ENCODE results near the gene CDH22.

CDH22 gene

DNA sequence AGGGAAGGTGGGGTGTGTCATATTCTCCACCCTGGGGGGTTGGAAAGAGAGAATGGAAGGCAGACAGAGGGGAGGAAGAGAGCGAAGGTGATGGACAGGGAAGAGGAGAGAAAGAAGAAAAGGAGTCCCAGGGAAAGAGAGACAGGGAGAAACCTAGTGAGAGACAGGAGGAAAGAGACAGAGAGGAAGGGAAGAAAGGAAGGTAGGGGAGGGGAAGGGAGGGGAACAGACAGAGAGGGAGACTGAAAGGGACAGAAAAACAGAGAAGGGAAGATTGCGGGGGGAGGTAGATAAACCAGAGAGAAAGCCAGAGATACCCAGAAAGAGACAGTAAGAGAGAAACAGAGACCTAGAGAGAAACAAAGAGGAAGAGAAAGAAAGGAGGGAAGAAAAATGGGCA is 88.4 kb downstream of the CDH22 start:
- no peak overlapping the region for H3K27ac ChIP-seq
- TF ChIP-seq, protein P1, sequence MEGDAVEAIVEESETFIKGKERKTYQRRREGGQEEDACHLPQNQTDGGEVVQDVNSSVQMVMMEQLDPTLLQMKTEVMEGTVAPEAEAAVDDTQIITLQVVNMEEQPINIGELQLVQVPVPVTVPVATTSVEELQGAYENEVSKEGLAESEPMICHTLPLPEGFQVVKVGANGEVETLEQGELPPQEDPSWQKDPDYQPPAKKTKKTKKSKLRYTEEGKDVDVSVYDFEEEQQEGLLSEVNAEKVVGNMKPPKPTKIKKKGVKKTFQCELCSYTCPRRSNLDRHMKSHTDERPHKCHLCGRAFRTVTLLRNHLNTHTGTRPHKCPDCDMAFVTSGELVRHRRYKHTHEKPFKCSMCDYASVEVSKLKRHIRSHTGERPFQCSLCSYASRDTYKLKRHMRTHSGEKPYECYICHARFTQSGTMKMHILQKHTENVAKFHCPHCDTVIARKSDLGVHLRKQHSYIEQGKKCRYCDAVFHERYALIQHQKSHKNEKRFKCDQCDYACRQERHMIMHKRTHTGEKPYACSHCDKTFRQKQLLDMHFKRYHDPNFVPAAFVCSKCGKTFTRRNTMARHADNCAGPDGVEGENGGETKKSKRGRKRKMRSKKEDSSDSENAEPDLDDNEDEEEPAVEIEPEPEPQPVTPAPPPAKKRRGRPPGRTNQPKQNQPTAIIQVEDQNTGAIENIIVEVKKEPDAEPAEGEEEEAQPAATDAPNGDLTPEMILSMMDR (conservative IDR thresholded peaks at IDR 0.05) = no peak
- no peak for TF ChIP-seq ZFX (IDR thresholded peaks at IDR 0.05)

DNA sequence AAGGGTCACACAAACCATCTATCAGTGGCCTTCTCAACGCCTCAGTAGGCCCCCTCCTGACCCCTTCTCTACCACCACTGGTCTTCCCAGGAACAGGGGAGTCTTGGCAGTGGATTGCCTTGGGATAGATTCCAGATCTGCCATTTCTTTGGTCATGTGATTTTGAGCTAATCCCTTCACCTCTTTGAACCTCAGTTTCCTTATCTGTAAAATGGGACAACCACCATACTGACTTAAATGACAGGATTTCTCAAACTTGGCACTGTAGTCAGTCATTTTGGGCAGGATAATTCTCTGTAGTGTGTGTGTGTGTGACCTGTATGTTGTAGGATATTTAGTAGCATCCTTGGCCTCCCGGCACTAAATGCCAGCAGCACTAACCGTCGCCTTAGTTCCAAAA is 89.1 kb downstream of the CDH22 start:
- H3K27ac ChIP-seq = no peak overlapping the region
- TF ChIP-seq, protein P1 (conservative IDR thresholded peaks at IDR 0.05) = no peak
- no peak for TF ChIP-seq ZFX (IDR thresholded peaks at IDR 0.05)

DNA sequence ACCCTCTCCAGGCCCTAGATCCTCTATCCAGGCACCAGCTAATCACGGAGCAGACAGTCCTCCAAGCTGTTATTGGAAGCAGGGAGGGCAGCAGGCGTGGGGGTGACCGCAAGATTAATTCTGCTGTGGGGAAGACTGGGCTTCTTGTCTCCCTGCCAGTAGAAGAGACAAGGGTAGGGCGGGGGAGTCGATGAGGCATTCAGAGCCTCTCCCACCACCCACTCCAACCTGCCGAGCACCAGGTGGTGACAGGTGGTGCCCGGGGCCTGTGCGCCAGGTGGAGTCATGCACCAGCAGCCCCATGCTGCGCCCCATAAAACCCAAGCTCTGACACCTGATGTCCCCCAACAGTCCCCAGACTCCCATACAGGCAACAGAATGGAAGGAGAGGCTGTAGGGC is 89.6 kb downstream of the CDH22 start:
- no peak for TF ChIP-seq ZFX (IDR thresholded peaks at IDR 0.05)
- TF ChIP-seq, protein P1 (conservative IDR thresholded peaks at IDR 0.05) = no peak

DNA sequence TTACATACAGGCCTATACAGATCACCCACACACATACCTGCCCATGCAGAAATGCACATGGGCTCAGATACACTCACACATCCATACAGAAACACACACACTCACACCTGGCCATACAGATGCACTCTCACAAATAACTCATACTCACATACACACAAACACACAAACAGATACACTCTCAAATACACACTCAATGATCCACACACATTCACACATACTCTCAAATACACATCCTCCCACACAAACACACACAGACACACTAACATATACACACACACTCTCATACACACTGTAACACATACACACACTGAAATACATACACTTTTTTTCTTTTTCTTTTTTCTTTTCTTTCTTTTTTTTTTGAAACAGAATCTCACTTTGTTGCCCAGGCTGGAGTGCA is 90.7 kb downstream of the CDH22 start:
- TF ChIP-seq, protein P1 (conservative IDR thresholded peaks at IDR 0.05) = no peak
- no peak for TF ChIP-seq ZFX (IDR thresholded peaks at IDR 0.05)
- H3K27ac ChIP-seq = no peak overlapping the region

More for the DNA sequence above, 89.6 kb downstream of the CDH22 start:
- H3K27ac ChIP-seq = no peak overlapping the region

DNA sequence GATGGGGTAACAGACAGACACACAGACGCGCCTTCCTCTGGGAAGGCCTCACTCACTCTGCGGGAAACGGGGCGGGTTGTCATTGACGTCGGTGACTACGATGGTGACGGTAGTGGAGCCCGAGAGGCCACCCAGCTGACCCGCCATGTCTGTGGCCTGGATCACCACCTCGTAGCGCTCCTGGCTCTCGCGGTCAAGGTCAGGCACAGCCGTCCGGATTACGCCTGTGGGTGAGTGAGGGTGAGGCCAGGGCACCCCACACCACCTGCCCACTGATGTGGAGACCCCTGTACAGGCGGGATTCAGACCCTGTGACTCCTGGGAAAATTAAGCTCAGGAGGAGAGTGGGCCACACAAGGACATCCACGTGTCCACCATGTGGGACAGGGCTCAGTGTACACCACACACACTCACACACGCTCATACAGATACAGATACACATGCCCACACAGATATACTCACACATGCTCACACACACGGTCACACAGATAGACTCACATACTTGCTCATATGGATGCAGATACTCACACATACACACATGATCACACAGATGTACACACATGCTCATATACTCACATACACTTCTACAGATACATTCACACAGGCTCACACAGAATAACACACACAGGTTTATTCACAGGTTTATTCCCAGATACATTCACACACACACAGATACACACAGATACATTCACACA is 91.4 kb downstream of the CDH22 start:
- TF ChIP-seq ZFX (IDR thresholded peaks at IDR 0.05) = no peak
- TF ChIP-seq, protein P1 (conservative IDR thresholded peaks at IDR 0.05) = no peak
- H3K27ac ChIP-seq = no peak overlapping the region

DNA sequence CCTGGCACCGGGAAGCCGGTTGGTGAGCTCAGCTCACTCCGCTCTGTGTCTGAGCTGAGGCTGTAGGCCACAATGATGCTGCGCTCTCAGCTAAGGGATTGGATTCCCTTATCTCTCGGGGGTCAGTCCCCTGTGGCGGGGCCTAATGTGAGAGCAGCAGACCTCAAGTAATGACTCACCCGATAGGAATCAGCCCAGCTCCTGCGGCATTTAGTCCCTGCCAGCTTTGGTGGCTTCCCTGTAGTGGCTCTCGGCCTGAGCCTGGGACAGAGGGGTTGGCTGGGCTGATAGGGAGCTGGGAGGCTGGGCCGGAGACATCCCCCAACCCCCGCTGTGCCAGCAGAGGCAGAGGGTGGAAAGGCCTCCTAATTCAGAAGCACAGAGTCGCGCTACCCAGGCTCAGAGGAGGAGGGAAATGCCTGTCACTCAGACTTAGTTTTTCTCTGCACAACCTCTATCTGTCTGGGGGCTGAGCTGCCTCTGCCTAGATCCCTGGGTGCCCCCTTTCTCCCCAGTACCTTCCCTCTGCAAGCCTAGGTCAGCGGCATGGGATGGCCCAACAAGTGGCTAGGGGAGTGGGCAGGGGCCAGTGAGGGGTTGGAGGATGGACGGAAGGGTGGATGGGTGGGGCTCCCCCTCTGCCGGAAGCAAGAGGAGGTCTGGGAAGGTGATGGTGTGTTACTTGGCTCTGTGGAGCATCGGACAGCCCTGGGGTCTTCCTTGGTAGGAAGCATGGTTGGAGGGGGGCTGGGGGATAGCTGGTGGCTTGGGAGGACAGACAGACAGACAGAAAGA is 92.2 kb downstream of the CDH22 start:
- H3K27ac ChIP-seq = no peak overlapping the region

More for the DNA sequence above, 92.2 kb downstream of the CDH22 start:
- TF ChIP-seq, protein P1 (conservative IDR thresholded peaks at IDR 0.05) = no peak
- TF ChIP-seq ZFX (IDR thresholded peaks at IDR 0.05) = no peak

Measured in C4-2B (cell line).